ENCODE results near the gene ERV3-1.
"Not testable (repeated sequence)": the region's sequence is repeated elsewhere in the genome, so short reads cannot be mapped to it uniquely, and the experiment has no call there.

The ERV3-1 gene

DNA sequence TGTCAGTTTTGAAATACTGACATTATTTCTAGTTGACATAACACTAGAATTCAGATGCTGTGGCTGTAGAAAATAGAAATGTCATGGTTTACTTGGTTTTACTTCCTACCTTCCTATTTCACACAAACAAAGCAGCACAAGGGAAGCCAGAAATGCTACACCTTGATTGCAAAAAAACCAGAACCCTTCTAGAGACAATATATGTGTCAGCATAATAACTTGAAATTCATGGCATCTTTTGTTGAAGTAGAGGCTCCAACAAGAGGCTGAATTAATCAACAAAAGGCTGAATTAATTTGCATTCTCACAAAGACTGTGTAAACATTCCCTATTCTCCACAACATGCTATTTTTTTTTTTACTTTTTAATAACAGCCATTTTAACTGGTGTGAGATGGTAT, 40.9 kb downstream of the ERV3-1 start:
- no peak overlapping the region for H3K27ac ChIP-seq
- TF ChIP-seq, protein P1, sequence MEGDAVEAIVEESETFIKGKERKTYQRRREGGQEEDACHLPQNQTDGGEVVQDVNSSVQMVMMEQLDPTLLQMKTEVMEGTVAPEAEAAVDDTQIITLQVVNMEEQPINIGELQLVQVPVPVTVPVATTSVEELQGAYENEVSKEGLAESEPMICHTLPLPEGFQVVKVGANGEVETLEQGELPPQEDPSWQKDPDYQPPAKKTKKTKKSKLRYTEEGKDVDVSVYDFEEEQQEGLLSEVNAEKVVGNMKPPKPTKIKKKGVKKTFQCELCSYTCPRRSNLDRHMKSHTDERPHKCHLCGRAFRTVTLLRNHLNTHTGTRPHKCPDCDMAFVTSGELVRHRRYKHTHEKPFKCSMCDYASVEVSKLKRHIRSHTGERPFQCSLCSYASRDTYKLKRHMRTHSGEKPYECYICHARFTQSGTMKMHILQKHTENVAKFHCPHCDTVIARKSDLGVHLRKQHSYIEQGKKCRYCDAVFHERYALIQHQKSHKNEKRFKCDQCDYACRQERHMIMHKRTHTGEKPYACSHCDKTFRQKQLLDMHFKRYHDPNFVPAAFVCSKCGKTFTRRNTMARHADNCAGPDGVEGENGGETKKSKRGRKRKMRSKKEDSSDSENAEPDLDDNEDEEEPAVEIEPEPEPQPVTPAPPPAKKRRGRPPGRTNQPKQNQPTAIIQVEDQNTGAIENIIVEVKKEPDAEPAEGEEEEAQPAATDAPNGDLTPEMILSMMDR (IDR thresholded peaks at IDR 0.05), result no peak
- no peak for TF ChIP-seq ZFX (IDR thresholded peaks at IDR 0.05; ENCODE audit: borderline replicate concordance)

DNA sequence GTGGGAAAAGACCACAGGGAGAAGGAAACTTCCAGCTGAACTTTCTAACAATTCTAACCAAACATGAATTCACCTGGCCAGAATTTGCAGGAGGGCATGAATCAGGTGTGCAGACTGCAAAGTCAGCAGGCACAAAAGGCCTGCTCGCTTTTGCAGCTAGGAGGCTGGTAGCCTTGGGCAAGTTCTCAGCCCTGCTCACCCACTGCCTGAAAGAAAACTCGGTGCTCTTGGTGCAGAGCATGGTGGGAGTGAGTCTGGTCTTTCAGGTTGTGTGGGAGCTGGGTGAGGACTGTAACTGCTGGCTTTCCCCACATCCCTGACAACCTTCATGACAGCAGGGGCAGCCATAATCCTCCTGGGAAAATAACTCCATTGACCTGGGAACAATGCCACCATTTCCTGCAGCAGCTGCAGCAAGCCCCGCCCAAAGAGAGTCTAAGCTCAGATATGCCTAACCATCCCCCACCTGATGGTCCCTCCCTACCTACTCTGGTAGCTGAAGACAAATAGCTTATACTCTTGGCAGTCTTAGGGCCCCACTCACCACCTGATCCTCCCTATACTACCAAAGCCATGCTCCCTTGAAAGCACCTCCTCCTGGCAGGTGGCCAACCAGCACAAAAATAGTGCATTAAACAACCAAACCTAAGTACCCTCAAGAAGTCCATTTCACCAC, 47.3 kb downstream of the ERV3-1 start:
- TF ChIP-seq, protein P1 (IDR thresholded peaks at IDR 0.05), result no peak
- no peak for TF ChIP-seq ZFX (IDR thresholded peaks at IDR 0.05; ENCODE audit: borderline replicate concordance)

DNA sequence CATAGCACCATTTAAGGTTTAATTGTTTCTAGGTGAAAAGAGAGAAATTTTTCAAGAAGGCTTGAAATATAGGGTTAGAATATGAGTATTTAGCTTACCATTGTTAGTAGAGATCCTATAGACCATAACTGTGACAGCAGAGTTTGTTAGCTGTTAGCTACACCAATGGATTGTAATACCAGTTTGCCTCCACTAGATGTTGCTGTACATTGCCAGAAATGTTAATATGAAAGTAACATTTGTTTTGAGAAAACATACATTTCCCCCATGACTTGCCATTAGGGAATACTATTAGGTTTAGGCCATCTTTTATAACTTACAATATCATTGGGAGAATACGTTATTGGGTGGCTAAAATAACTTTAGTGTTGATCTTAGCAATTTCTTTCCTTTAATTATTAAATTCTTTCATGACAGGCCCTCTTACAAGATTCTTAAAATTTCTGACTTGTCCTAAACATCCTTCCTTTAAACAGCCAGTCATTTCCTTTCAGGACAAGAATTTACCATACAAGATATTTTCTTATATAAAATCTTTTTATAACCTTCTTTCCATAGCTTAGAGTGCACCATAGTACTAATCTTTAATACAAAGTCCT, 55.1 kb downstream of the ERV3-1 start:
- no peak for TF ChIP-seq ZFX (IDR thresholded peaks at IDR 0.05; ENCODE audit: borderline replicate concordance)
- TF ChIP-seq, protein P1 (IDR thresholded peaks at IDR 0.05), result peak; percentile 92
- H3K27ac ChIP-seq, result no peak overlapping the region

More for the DNA sequence above, 47.3 kb downstream of the ERV3-1 start:
- H3K27ac ChIP-seq, result no peak overlapping the region

DNA sequence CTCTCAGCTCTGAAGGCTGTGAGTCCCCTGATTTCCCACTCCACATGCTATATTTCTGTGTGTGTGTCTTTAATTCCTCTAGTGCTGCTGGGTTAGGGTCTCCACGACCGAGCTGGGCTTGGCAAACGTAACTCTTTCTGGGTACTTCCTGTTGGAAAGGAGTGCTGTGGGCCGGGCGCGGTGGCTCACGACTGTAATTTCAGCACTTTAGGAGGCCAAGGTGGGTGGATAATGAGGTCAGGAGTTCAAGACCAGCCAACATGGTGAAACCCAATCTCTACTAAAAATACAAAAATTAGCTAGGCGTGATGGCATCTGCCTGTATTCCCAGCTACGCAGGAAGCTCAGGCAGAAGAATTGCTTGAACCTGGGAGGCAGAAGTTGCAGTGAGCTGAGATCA, 55.8 kb downstream of the ERV3-1 start:
- H3K27ac ChIP-seq, result not testable (repeated sequence)

DNA sequence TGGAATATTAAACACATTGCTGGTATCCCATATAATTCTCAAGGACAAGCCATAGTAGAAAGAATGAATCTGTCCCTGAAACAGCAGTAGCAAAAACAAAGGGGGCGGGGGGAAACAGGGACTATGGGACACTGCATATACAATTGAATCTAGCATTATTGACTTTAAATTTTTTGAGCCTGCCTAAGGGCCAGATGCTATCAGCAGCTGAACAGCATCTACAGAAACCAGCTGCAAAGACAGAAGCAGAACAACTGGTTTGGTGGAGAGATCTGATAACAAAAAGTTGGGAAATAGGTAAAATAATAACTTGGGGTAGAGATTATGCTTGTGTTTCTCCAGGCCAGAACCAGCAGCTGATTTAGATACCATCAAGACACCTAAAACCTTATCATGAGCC, 57.7 kb downstream of the ERV3-1 start:
- H3K27ac ChIP-seq, result not testable (repeated sequence)

DNA sequence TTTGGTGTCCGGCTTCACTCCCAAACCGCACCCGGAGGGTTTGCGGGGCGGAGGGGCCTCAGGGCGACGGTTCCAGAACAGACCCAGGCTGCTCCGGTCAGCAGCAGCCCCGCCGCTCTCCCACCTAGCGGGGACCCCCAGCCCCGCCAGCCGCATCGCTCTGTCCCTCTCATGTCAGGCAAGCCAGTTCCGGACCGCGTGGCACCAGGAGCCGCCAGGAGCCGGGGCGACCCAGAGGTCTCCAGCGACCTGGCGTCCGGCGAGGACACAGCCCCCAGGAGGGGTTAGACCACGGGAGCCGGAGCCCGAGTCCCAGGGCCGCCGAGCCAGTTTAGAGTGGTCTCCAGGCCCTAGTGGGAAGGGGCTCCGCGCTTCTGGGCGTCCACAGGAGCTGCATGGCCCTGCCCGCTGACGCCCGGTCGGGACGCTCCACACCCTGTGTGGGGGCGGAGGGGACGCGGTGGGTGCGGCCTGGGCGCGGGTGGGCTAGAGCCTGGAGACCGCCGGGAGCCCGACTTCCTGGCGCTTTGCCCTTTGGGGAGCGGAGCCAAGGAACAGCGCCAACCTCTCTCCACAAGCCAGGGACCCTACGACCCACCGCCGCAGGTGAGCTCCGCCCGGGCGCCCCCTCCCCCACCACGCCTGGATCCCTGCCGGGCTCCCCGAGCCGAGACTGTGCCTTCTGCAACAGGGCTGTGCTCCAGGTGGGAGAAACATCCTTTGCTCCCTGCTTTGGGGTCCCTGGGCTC, 59.1 kb downstream of the ERV3-1 start:
- H3K27ac ChIP-seq, result no peak overlapping the region
- TF ChIP-seq, protein P1 (IDR thresholded peaks at IDR 0.05), result no peak
- no peak for TF ChIP-seq ZFX (IDR thresholded peaks at IDR 0.05; ENCODE audit: borderline replicate concordance)

DNA sequence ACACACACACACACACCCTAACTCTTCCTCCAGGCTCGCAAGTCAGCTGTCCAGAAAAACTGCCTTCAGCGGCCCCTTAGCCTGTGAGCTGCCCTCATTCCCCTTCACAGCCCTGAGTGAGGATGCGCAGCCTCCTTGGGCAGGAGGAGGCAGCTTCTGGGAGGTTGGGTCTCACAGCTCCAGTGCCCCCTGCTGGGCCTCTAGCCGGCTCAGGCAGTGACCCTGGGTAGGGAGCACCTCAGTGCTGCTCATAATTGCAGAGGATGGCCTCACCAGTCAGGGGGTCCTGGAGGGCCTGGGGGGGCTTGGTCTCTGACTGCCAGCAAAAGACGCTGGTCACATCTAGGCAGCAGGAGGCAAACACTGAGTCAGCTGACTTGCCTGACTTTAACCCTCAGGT, 59.7 kb downstream of the ERV3-1 start:
- H3K27ac ChIP-seq, result no peak overlapping the region
- no peak for TF ChIP-seq ZFX (IDR thresholded peaks at IDR 0.05; ENCODE audit: borderline replicate concordance)
- TF ChIP-seq, protein P1 (IDR thresholded peaks at IDR 0.05), result peak; percentile 72

DNA sequence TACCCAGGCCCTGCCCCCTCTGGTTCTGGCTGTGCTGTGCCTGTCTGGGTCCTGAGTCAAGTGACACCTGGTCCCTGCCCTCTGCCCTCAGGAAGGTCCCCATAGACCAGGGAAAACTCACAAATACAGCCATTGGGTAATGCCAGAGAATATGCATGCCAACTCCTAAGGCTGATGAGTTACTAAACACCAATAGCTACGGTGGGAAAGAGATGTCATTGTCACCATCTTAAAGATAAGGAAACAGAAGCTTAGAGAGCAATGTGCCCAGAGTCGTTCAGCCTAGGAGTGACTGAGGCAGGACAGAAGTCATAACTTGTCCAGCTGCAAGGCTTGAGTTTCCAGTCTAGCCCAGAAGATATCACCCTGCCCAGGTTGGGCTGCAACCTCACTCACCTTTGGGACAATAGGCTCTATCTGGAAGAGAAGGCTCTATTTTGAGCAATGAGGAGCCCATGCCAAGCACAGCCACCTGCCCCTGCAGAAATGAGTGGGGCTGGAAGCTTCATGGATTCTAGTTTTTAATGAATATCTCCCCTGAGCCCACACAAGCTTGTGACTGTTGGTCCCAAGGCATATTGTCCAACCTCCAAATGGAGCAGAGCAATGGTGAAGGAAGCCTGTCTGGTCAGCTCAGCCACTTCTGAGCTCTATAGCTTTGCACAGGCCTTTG, 60.8 kb downstream of the ERV3-1 start:
- H3K27ac ChIP-seq, result no peak overlapping the region
- TF ChIP-seq ZFX (IDR thresholded peaks at IDR 0.05; ENCODE audit: borderline replicate concordance), result no peak
- TF ChIP-seq, protein P1 (IDR thresholded peaks at IDR 0.05), result no peak

DNA sequence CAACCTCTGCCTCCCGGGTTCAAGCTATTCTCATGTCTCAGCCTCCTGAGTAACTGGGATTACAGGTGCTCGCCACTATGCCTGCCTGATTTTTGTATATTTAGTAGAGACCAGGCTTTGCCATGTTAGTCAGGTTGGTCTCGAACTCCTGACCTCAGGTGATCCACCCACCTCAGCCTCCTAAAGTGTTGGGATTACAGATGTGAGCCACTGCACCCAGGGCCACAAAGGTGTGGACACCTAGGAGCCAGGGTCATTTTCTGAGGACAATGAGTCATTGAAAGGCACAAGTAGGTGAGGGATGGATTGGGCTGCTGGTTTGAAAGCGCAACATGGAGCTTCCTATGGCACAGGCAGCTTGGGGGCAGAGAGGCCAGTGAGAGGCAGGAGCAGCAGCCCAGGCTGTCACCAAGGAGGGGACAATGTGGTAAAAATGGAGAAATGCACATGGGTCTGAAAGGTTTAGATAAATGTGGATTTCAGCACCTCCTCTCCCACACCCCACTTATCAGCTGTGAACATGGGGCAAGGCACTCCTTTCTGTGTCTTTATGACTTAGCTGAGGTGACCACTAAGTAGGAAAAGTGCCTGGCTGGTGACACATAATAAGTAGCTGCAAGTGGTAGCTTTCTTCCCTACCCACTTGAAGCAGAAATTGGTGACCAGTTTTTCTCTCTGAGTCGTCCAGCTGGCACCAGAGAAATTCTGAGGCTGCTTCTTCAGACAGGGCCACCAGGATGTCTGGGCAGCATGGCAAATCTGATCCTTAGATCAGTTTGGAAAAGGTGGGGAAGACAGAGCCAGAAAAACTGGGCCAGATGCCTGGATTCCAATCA, 61.6 kb downstream of the ERV3-1 start:
- H3K27ac ChIP-seq, result not testable (repeated sequence)

Data from 22Rv1 (cell line).